Effector memory CD4-positive, alpha-beta T cell (primary cell): ENCODE data around the gene ADORA1.

ENCODE experiments used
- DNase-seq, 3 donors: peaks; one replicate each; pipeline ENCODE4 v3.0.0-alpha.2; 2020
- H3K27ac ChIP-seq: 2 replicates; pipeline ENCODE4 v1.7.0; 2013; ENCODE audit warnings: mild to moderate bottlenecking, low read length, moderate library complexity; ENCODE audit not compliant: insufficient read depth, poor library complexity, severe bottlenecking
- H3K27me3 ChIP-seq: replicated peaks from 2 replicates; pipeline ENCODE4 v1.7.0; 2013; ENCODE audit warnings: mild to moderate bottlenecking, low read length; ENCODE audit not compliant: insufficient read depth, control insufficient read depth, poor library complexity, severe bottlenecking
- H3K36me3 ChIP-seq: 2 replicates; pipeline ENCODE4 v1.7.0; 2013; ENCODE audit warnings: mild to moderate bottlenecking, low read length, moderate library complexity; ENCODE audit not compliant: control insufficient read depth, insufficient read depth
- H3K4me1 ChIP-seq: 2 replicates; pipeline ENCODE4 v1.7.0; 2013; ENCODE audit warnings: low read length, mild to moderate bottlenecking; ENCODE audit not compliant: control insufficient read depth, insufficient read depth, poor library complexity, severe bottlenecking
- H3K4me3 ChIP-seq: 2 replicates; pipeline ENCODE4 v1.7.0; 2013; ENCODE audit warnings: low read length, low read depth, mild to moderate bottlenecking; ENCODE audit not compliant: insufficient read depth, poor library complexity, severe bottlenecking
- H3K9me3 ChIP-seq: 2 replicates; pipeline ENCODE4 v1.7.0; 2013; ENCODE audit warnings: mild to moderate bottlenecking, low read length, moderate library complexity; ENCODE audit not compliant: control insufficient read depth

The ADORA1 gene

DNA sequence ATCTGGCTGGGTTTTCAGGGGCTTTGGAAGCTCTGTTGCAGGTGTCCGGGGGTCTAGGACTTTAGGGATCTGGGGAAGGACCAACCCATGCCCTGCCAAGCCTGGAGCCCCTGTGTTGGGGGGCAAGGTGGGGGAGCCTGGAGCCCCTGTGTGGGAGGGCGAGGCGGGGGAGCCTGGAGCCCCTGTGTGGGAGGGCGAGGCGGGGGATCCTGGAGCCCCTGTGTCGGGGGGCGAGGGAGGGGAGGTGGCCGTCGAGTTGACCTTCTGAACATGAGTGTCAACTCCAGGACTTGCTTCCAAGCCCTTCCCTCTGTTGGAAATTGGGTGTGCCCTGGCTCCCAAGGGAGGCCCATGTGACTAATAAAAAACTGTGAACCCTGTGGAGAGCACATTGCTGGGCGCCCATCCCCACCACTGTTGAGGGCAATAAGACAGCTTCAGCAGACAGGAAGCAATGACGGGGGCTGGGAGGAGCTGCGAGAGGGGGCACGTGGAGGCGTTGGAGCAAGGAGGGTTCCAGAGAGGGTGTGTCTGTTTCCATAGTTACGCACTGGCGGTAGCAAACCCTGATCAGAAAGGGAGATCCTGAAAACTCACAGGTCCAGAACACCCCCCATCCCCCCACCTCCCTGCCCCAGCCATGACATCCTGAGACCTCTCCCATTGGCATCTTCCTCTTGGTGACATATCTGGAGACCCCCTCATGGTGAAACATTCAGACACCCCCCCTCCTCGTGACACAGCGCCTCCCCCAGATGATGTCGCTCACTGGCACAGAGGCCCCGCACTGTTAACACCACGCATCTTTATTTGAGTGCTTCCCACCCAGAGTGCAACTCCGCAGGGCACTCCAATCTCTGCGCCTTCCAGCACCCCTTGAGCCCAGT lies 39.7 kb downstream of the ADORA1 start:
- Histone ChIP-seq H3K9me3 (no peaks in the 10 kb centered on the region), H3K27me3 (no peaks in the 10 kb centered on the region), H3K4me1 (no peaks in the 10 kb centered on the region), H3K36me3 (no peaks in the 10 kb centered on the region), H3K4me3 (no peak overlapping the region), H3K27ac (no peak overlapping the region)
- no peak for DNase-seq

GRCh38 chr1:203167913-203168200 lies 40.3 kb downstream of the ADORA1 start:
- no peak overlapping the region for H3K4me3 ChIP-seq
- no peaks in the 10 kb centered on the region for H3K4me1 ChIP-seq
- H3K36me3 ChIP-seq = no peaks in the 10 kb centered on the region
- DNase-seq = no peak
- H3K27me3 ChIP-seq = no peaks in the 10 kb centered on the region
- H3K9me3 ChIP-seq = no peaks in the 10 kb centered on the region
- no peak overlapping the region for H3K27ac ChIP-seq

DNA sequence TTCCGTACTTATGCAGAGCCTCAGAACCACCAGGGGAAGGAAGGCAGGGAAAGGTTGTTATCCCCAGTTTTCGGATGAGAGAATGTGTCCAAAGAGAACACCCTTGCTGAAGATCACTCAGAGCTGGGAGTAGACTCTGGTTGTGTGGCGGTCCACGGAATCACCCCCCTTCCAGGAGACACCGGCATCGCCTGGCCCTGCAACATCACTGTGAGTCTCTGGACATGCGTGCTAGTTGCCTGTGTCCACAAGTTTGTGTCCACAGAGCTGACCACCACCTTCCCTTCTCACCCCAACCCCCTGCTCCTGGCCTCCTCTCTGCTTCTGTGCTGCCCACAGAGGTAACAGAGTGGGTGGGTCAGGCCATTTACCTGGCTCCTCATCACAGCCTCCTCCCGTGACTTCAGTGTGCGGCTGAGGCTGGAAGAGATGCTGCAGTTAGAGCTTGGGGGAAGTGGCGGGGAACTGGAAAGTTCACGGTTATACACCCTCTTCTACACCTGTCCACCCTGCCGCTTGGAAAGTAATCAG lies 40.8 kb downstream of the ADORA1 start:
- Histone ChIP-seq H3K9me3 (no peaks in the 10 kb centered on the region), H3K36me3 (no peaks in the 10 kb centered on the region), H3K27me3 (no peaks in the 10 kb centered on the region), H3K4me1 (no peaks in the 10 kb centered on the region), H3K27ac (no peak overlapping the region), H3K4me3 (no peak overlapping the region)
- no peak for DNase-seq

GRCh38 chr1:203168991-203169390 lies 41.5 kb downstream of the ADORA1 start:
- no peak for DNase-seq
- Histone ChIP-seq H3K27ac (no peak overlapping the region), H3K4me3 (no peak overlapping the region), H3K27me3 (no peaks in the 10 kb centered on the region), H3K9me3 (no peaks in the 10 kb centered on the region), H3K36me3 (no peaks in the 10 kb centered on the region), H3K4me1 (no peaks in the 10 kb centered on the region)

DNA sequence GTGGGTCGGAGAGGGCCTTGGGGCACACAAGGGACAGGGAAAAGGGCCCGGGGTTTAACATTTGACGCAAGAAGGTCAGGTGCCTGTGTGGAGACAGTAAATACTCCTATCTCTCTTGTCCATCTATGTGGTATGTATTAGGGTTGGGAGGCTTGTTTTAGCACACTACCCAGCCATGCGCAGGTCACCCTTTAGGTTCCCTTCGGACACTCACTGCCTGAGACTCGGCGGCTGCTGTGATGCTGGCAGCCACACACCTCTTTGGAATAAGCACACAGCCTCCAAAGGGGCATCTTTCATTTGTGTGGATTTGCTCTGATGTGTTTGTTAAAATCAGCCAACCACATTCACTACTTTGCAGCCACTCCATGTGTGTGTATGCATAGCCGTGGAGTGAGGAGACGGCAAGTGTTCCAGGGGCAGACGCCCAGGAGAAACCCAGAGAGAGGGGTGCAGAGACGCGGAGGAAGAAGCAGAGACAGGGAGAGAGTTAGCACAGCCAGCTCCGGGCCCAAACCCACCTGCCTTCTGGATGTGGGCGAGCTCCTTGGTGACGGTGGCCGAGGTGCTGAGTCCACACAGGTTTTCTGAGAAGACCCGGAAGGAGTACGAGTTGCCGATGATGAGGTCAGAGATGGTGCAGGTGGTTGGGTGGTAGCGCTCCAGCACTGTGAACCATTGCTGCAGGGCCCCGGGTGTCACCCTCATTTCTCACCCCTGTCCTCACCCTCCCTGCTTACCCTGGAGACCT lies 42.4 kb downstream of the ADORA1 start:
- no peaks in the 10 kb centered on the region for H3K27me3 ChIP-seq
- no peak overlapping the region for H3K4me3 ChIP-seq
- H3K36me3 ChIP-seq = no peaks in the 10 kb centered on the region
- H3K27ac ChIP-seq = no peak overlapping the region
- H3K4me1 ChIP-seq = no peaks in the 10 kb centered on the region
- H3K9me3 ChIP-seq = no peaks in the 10 kb centered on the region
- DNase-seq = no peak

- no peaks in the 10 kb centered on the region for H3K36me3 ChIP-seq
- no peaks in the 10 kb centered on the region for H3K27me3 ChIP-seq
- H3K27ac ChIP-seq = no peak overlapping the region
- H3K4me3 ChIP-seq = no peak overlapping the region
- no peak for DNase-seq
- no peaks in the 10 kb centered on the region for H3K9me3 ChIP-seq
- H3K4me1 ChIP-seq = no peaks in the 10 kb centered on the region
Measured at GRCh38 chr1:203170625-203171330, 43.3 kb downstream of the ADORA1 start.

DNA sequence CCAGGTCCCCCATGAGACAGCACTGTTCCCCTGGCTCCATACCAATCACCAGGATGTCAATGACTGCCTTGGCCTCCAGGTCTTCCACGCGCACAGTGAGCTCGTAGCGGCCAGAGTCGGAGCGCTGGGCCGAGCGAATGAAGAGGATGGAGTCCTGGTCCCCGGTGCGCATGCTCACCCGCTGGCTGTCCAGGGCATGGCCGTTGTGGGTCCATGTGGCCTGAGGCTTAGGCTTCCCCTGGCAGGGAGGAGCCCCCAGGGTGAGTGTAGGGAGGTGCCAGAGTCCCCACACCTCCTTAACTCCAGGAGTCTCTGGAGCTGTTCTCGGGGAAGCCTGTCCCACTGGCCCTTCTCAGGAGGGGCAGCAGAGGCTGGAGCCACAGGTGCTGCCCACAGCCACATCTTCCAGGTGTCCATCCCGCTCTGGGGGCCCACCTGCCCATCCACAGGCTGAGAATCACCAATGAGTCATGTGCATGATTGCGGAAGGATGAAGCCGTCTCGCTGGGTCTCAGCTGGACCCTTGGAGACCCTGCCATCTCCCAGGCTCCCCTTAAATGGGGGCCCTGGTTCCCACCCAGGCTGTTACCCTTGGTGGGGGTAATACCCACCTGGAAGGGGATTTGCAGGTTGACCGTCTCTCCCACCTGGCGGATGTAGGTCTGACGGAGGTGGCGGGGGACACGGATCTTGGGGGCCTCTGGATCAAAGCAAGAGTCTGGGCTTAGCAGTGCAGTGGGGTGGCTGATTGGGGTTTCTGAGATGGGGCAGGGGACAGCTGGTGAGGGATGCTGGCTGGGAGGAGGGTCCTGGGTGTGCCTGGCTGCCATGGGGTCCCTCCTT lies 44.0 kb downstream of the ADORA1 start:
- Histone ChIP-seq H3K27ac (no peak overlapping the region), H3K36me3 (no peaks in the 10 kb centered on the region), H3K9me3 (no peaks in the 10 kb centered on the region), H3K27me3 (no peaks in the 10 kb centered on the region), H3K4me3 (no peak overlapping the region), H3K4me1 (no peaks in the 10 kb centered on the region)
- DNase-seq = no peak

DNA sequence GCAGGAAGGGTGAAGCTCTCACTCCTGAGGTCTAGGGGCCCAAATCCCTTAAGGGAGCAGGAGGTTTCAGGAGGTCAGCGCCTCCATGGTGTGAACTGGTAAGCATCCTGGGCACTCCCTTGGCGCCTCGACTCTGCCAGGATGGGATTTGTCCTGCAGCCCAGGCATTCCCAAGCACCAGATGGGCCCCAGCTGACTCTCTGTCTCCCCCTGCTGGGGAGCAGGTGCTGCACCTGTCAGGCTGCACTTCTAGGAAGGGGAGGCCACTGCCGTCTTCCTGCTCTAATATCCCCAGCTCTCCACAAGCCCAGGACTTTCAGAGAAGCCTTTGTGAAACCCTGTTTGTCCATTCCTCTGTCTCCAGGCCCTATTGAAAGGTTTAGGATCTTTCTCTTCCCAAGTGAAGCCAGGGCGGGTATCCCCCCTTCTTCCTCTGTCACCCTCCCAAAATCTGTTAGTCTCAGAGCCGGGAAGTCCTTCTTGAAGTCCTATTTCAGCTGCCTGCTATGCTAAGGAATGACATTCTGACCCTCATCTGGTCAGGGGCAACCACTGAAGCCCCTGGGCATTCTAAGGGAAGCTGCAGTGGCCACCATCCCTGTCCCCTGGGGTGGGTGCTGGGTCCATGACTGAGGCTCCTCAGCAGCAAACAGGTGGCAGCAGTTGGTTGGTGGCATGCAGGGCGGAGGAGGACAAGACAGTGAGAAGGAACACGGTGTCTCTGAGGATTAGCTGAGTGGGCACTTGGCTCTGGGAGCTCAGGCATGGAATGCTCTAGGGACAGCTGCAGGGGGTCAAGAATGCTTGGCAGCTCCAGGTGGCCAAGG lies 44.9 kb downstream of the ADORA1 start:
- Histone ChIP-seq H3K4me1 (no peaks in the 10 kb centered on the region), H3K27me3 (no peaks in the 10 kb centered on the region), H3K9me3 (no peaks in the 10 kb centered on the region), H3K27ac (no peak overlapping the region), H3K4me3 (no peak overlapping the region), H3K36me3 (no peaks in the 10 kb centered on the region)
- DNase-seq = peak in 1 of 3 donors; percentile 10
